ENCODE results near the gene RELB. TPM values are rescaled to one million over a fixed set of nuclear protein-coding genes. Genes with fewer than 3 reads are reported as not detected.

Gene RELB
- polyA plus RNA-seq, 2 of the 4 experiments (the other 2 are of a cell fraction): 8.1 to 9.6 TPM

DNA sequence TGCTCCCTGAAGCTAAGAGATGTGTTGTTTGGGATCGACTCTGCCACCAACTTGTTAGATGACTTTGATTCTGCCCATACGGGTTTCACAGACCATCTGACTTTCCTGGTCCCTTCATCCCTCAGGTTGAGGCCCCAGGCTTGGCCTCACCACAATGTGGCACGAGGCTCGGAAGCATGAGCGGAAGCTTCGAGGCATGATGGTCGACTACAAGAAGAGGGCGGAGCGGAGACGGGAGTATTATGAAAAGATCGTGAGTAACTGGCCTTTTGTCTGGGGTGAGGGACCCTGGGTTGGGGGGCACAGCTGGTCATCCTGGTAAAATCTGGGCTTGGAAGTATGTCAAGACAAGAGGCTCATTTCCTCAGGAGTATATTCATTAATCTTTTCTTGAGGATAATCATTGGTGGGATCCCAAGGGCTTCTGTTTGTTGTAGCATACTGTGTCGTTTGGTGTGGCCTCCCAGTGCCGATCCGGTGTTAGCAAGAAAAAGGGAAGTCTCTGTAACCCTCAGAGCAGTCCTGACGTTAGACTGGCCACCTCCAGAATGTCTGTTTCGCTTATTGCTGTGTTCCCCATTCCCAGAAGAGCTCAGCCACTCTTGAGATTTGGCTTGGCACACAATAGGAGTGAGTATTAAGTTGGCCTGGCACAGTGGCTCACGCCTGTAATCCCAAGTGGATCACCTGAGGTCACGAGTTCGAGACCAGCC, 39.0 kb downstream of the RELB start:
- DNase-seq (ENCODE audit: low read depth in 1 of 2, low spot score in 1 of 2) (no peak), ATAC-seq (no peak), FAIRE-seq (no peak)
- Histone ChIP-seq H3K4me2 (peak overlapping the region; percentile 85), H3K4me3 (peak overlapping the region; percentile 72), H3K27ac (no peak overlapping the region), H3K9me3 (no peaks in the 10 kb centered on the region), H3K4me1 (peaks cover 11% of the 10 kb centered on the region)
- 78% methylated on average over 19 of the region's 19 CpGs for WGBS (ENCODE audit: missing lambda C conversion rate)
- TF ChIP-seq PHF8 (IDR thresholded peaks at IDR 0.05; ENCODE audit: borderline replicate concordance, low read depth) (no peak), ESRRA (IDR thresholded peaks at IDR 0.05; ENCODE audit: borderline replicate concordance, low read length) (no peak), SMC3 (IDR thresholded peaks at IDR 0.05) (no peak), JUN (IDR thresholded peaks at IDR 0.05) (0 out of 5 replicates have a peak, but pooled peaks of 1 of the 2 experiments have one; percentile 23), POLR2A (IDR thresholded peaks at IDR 0.05; ENCODE audit: low read length) (no peak)
- TF ChIP-seq, protein P1, sequence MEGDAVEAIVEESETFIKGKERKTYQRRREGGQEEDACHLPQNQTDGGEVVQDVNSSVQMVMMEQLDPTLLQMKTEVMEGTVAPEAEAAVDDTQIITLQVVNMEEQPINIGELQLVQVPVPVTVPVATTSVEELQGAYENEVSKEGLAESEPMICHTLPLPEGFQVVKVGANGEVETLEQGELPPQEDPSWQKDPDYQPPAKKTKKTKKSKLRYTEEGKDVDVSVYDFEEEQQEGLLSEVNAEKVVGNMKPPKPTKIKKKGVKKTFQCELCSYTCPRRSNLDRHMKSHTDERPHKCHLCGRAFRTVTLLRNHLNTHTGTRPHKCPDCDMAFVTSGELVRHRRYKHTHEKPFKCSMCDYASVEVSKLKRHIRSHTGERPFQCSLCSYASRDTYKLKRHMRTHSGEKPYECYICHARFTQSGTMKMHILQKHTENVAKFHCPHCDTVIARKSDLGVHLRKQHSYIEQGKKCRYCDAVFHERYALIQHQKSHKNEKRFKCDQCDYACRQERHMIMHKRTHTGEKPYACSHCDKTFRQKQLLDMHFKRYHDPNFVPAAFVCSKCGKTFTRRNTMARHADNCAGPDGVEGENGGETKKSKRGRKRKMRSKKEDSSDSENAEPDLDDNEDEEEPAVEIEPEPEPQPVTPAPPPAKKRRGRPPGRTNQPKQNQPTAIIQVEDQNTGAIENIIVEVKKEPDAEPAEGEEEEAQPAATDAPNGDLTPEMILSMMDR (IDR thresholded peaks at IDR 0.05): no peak
- ChIA-PET POLR2A (interaction anchor here (1.0 to 2.3 kb wide), 2 partner anchors 9 to 86 kb away, joined by 5 to 12 read pairs; partner anchors contain the start of gene CLPTM1), CTCF (interaction anchor here (0.9 to 10.8 kb wide), 14 partner anchors 11 to 196 kb away, joined by 3 to 152 read pairs (median 4); no protein-coding TSS in a partner anchor)

DNA sequence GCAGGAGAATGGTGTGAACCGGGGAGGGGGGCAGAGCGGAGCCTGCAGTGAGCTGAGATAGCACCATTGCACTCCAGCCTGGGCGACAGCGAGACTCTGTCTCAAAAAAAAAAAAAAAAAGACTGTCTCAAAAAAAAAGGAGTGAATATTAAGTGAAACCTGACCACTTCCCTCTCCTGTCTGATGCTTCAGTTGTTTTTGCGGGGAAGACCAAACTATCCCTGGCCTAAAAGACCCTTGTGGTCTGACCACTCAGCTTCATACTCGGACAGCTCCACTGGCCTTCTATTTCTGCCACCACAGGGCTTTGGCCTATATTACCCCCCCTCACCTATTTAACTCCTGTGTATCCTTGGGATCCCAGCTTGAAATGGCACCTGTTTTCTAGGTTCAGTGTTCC, 39.9 kb downstream of the RELB start:
- POLR2A ChIA-PET: interaction anchor here (1.5 kb wide), 1 partner anchor 86 kb away, joined by 3 read pairs; the partner anchor contains the start of gene CLPTM1
- DNase-seq (ENCODE audit: low read depth in 1 of 2, low spot score in 1 of 2): no peak
- Histone ChIP-seq H3K4me1 (peaks cover 11% of the 10 kb centered on the region), H3K27ac (no peak overlapping the region), H3K4me3 (no peak overlapping the region), H3K4me2 (no peak overlapping the region), H3K9me3 (no peaks in the 10 kb centered on the region)
- CTCF ChIA-PET: interaction anchor here (0.6 to 10.8 kb wide), 6 partner anchors 7 to 138 kb away, joined by 4 to 152 read pairs (median 4); no protein-coding TSS in a partner anchor
- FAIRE-seq: no peak
- TF ChIP-seq RNF2 (IDR thresholded peaks at IDR 0.05; ENCODE audit: borderline replicate concordance, low read depth) (no peak), CBX2 (IDR thresholded peaks at IDR 0.05; ENCODE audit: borderline replicate concordance, low read depth) (no peak), RAD21 (conservative IDR thresholded peaks at IDR 0.05 in 1 of 2, IDR thresholded peaks at IDR 0.05 in 1 of 2) (no peak), CHD4 (IDR thresholded peaks at IDR 0.05; ENCODE audit: borderline replicate concordance) (no peak), EHMT2 (IDR thresholded peaks at IDR 0.05; ENCODE audit: low read depth) (no peak), NR3C1 (IDR thresholded peaks at IDR 0.05) (no peak), SMC3 (IDR thresholded peaks at IDR 0.05) (no peak), RFX5 (IDR thresholded peaks at IDR 0.05) (no peak), MYC (IDR thresholded peaks at IDR 0.05; ENCODE audit: borderline replicate concordance, low read length) (no peak), HOXB5 (CRISPR knock-in tag; IDR thresholded peaks at IDR 0.05) (no peak), NPAS2 (CRISPR knock-in tag; IDR thresholded peaks at IDR 0.05; ENCODE audit: borderline replicate concordance) (no peak), NFE2L2 (conservative IDR thresholded peaks at IDR 0.05; ENCODE audit: low read length) (no peak), CHD2 (IDR thresholded peaks at IDR 0.05; ENCODE audit: low read length, partially characterized antibody) (no peak), JUN (IDR thresholded peaks at IDR 0.05) (no peak)
- TF ChIP-seq, protein P2, sequence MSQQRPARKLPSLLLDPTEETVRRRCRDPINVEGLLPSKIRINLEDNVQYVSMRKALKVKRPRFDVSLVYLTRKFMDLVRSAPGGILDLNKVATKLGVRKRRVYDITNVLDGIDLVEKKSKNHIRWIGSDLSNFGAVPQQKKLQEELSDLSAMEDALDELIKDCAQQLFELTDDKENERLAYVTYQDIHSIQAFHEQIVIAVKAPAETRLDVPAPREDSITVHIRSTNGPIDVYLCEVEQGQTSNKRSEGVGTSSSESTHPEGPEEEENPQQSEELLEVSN (IDR thresholded peaks at IDR 0.05; ENCODE audit: borderline replicate concordance, low read depth): no peak
- TF ChIP-seq, protein P1 (IDR thresholded peaks at IDR 0.05): no peak
- TF ChIP-seq, protein P3, sequence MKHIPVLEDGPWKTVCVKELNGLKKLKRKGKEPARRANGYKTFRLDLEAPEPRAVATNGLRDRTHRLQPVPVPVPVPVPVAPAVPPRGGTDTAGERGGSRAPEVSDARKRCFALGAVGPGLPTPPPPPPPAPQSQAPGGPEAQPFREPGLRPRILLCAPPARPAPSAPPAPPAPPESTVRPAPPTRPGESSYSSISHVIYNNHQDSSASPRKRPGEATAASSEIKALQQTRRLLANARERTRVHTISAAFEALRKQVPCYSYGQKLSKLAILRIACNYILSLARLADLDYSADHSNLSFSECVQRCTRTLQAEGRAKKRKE (CRISPR knock-in tag; IDR thresholded peaks at IDR 0.05; ENCODE audit: low read depth): no peak
- TF ChIP-seq, protein P4, sequence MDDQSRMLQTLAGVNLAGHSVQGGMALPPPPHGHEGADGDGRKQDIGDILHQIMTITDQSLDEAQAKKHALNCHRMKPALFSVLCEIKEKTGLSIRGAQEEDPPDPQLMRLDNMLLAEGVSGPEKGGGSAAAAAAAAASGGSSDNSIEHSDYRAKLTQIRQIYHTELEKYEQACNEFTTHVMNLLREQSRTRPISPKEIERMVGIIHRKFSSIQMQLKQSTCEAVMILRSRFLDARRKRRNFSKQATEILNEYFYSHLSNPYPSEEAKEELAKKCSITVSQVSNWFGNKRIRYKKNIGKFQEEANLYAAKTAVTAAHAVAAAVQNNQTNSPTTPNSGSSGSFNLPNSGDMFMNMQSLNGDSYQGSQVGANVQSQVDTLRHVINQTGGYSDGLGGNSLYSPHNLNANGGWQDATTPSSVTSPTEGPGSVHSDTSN (IDR thresholded peaks at IDR 0.05): no peak
- TF ChIP-seq, protein P5, sequence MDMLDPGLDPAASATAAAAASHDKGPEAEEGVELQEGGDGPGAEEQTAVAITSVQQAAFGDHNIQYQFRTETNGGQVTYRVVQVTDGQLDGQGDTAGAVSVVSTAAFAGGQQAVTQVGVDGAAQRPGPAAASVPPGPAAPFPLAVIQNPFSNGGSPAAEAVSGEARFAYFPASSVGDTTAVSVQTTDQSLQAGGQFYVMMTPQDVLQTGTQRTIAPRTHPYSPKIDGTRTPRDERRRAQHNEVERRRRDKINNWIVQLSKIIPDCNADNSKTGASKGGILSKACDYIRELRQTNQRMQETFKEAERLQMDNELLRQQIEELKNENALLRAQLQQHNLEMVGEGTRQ (IDR thresholded peaks at IDR 0.05): no peak
- TF ChIP-seq, protein P6, sequence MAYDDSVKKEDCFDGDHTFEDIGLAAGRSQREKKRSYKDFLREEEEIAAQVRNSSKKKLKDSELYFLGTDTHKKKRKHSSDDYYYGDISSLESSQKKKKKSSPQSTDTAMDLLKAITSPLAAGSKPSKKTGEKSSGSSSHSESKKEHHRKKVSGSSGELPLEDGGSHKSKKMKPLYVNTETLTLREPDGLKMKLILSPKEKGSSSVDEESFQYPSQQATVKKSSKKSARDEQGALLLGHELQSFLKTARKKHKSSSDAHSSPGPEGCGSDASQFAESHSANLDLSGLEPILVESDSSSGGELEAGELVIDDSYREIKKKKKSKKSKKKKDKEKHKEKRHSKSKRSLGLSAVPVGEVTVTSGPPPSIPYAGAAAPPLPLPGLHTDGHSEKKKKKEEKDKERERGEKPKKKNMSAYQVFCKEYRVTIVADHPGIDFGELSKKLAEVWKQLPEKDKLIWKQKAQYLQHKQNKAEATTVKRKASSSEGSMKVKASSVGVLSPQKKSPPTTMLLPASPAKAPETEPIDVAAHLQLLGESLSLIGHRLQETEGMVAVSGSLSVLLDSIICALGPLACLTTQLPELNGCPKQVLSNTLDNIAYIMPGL (CRISPR knock-in tag; IDR thresholded peaks at IDR 0.05; ENCODE audit: borderline replicate concordance): no peak
- no peak for ATAC-seq
- 95% methylated on average over 6 of the region's 6 CpGs for whole genome bisulfite sequencing (ENCODE audit: missing lambda C conversion rate)

All from A549 (cell line).